SU-DHL-6 (cell line): Measurements from ENCODE around the gene KPRP.

Experiments
- CTCF ChIP-seq: fragments of 200-600 bp; sonication (generic); IDR thresholded peaks from one replicate; pipeline ENCODE4 v1.5.1; 2017; ENCODE audit warnings: antibody characterized with exemption, mild to moderate bottlenecking, low read length, moderate library complexity; ENCODE audit not compliant: insufficient read depth, poor library complexity, severe bottlenecking
- EZH2phosphoT487 ChIP-seq: fragments of 200-600 bp; sonication (generic), shearing (Covaris generic); conservative IDR thresholded peaks from 2 replicates; pipeline ENCODE4 v1.6.1; 2018; ENCODE audit warnings: mild to moderate bottlenecking, antibody characterized with exemption, low read length, moderate library complexity, mixed read lengths

GRCh38 chr1:152757747-152758146 lies at the start of gene KPRP:
- TF ChIP-seq EZH2phosphoT487 (no peak), CTCF (no peak)
